Hindlimb muscle (tissue), 1 donor: ENCODE measurements around the gene NEU4. TPM values are rescaled to one million over a fixed set of nuclear protein-coding genes. Genes with fewer than 3 reads are reported as not detected.
"Not testable (repeated sequence)": the region's sequence is repeated elsewhere in the genome, so short reads cannot be mapped to it uniquely, and the experiment has no call there.

Source experiments
- DNase-seq: peaks from one replicate; pipeline ENCODE4 v3.0.0-alpha.2; 2013
- polyA plus RNA-seq: library from polyadenylated mRNA; unstranded; fragments of 120-200 nt; gene quantifications from one replicate; pipeline ENCODE4 v1.2.1, GENCODE V29; 2013; ENCODE audit not compliant: insufficient read length

The NEU4 gene
- polyA plus RNA-seq, 1 donor = 6.7 TPM

DNA sequence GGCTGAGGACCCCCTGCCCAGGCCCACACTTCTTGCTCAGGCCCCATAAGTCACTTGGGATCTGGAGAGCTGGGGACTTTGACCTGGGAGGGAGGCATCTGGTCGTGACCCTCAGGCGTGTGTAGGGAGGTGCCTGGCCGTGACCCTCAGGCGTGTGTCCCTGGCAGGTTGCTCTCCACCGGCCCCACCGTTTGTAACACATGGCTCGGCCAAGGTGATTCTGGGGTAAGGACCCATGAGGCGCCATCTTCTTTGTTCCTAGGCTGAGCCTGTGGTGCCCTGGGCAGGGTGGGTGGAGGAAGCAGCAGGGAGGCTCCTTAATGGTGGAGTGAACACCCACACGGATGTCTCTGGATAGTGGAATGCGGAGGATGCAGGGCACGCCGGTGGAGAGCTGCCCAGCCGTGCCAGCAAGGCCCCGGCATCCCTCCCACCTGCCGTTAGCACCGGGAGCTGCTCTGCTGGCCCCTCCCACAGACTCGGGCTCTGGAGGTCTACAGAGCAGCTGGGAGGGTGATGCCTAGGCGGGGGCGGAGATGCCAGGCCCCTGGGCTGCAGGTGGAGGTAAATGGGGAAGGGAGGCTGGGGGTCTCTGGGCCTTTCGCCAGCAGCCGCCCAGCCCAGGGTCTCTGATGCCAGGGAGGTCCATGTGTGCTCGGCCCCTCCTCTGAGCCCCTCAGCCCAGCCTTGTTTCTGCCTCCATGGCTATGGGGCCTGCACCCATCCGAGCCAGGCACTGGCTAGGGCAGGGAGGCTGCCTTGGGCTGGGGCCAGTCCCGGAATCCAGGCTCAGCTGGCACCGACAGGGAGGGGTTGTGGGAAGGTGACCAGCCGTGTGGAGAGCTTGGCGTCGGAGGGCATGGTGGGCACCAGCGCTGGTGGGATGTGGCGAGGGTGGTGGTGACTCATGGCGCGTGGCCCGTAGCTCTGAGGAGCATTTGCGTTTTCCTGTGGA is 33.5 kb upstream of the NEU4 start:
- no peak for DNase-seq

DNA sequence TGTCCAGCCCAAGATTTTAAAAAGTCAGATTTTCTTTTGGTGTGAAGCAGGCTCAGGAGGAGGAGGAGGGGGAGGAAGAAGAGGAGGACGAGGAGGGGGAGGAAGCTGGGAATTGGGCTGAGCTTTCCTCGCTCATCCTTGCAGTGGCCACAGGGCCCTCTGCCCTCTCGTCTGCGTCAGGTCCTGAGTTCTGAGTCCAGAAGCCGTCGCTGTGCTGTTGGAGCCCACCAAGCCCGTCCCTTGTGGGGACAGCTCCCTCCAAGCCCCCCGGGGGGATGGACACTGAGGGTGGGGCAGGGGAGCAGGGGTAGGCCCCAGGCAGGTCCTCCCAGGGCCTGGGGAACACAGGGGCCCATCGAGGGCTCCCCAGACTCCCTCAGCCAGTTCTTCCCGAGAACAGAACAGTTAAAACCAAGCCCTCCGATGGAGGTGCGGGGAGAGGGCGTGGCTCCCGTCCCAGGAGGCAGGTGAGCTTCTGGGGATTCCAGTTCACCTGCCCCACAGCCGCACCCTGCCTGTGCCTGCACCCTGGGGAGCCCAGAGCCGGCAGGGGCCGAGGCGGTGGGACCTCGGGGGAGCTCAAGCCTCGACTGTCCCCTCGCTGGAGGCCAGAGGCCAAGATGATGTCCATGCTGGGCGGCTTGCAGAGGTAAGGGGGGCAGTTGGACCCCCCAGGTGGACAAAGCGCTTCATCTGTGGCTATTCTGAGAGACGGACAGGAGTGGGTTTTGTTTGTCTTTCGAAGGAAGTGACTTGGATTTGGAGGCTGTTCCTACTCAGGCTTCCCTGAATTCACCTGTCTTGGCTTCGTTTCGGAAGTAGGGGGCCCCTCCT is 32.4 kb upstream of the NEU4 start, which contains the start of gene GAL3ST2:
GAL3ST2 (plus strand) TSS at position 487 of the 834 bp plus-strand sequence; CDS start at position 621, 134 bp downstream.
- DNase-seq = no peak

DNA sequence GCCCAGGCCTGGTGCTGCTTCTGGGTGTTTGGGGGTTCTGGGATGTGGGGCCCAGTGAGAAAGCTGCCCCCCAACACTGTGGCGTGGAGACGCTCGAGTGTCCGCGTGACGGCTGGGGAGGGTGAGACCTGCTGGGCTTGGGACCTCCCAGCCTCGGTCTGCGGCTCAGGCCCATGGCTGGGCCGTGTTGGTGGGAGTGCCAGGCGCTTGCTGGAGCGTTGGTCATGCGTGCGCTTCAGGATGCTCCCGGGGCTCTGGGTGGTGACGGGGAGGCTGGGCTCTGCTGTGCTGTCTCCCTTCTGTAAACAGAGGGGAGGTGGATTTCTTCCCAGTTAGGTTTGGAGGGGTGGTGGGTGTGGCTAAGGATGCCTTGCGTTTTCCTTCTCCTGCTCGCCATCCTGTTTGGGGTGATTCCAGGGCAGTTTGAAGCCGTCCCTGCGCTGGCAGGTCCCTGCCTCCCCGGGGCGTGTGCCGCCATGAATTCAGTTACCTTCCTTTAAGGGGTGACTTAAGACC is 31.8 kb upstream of the NEU4 start:
- no peak for DNase-seq

DNA sequence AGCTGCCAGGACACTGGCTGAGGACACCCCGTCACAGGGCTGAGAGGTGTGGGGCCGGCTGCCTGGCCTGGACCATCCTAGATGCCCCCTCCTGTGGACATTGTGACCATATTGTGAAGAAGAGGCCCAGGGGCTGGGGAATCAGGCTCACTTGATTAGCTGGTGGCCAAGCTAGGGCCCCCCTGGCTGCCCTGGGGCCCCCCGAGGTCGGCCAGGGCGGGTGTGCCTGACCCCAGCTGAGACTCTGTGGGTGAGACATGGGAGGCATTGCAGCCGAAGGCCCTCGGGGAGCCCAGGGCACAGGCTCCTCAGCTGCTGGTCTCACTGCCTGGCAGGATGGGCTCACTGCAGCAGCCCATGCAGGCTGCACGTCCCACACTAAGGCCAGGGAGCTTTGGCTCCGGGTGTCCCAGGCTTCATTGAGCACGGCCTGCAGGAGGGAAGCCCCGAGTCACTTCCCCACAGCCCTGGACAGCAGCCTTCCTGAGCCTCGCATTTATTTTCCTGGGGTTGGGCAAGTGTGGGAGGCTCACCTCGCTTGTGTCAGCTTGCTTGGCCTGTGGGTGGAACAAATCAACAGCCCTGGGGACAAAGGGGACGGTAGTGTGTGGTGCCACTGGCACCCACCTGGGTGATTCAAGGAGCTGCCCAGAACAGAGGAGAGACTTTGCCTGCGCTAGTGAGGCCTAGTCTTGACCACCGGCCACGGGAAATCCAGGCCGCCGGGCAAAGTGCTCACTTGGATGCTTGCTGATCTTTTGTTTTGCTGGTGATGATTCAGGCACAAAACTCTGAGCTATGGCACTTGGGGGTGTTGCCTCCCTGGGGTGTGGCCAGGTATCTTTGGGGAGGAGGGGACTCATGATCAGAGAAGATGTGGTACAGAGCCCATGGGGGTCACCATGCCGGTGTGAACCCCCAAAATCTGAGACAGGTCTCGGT is 31.0 kb upstream of the NEU4 start:
- DNase-seq = no peak

DNA sequence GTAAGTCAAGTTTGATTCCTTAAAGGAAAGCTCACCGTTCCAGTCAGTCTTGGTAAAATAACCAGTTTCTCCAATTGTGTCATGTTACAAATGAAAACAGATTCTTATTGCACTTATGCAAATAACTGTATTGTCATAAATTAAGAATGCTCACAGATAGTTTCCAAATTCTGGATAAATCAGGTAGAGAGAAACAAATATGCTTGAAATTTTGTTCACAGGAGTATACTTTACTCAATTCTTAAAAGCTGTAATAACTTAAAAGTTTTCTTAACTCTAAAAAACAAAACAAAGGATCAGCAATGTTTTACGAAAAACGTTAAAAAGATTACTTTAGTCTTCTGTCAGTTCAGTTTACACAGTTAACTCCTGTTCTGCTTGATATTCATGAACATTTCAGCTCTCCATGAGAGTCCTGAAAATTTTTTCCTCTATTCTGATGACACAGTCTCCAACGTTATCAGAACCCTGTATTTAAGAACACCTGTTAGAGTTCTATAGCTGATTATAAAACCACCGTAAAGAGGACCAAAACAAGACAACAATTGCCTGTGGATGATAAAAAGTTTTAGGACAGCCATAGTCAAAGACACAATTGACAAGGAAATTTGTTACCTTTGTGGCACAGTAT is 27.9 kb upstream of the NEU4 start:
- DNase-seq = no peak

DNA sequence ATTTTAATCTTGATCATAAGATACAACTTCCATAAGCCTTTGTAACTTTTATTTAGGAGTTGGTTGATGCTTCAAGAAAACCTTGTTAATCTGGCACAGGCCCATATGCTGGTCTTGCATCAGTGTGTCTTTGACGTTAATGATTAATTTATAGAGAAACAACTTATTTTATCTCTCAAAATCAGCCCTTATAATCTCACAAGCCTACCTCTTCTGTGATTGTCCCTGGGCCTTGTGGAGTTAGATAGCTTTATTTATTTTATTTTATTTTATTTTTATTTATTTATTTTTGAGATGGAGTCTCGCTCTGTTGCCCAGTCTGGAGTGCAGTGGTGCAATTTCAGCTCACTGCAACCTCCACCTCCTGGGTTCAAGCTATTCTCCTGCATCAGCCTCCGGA is 26.9 kb upstream of the NEU4 start:
- DNase-seq = not testable (repeated sequence)

DNA sequence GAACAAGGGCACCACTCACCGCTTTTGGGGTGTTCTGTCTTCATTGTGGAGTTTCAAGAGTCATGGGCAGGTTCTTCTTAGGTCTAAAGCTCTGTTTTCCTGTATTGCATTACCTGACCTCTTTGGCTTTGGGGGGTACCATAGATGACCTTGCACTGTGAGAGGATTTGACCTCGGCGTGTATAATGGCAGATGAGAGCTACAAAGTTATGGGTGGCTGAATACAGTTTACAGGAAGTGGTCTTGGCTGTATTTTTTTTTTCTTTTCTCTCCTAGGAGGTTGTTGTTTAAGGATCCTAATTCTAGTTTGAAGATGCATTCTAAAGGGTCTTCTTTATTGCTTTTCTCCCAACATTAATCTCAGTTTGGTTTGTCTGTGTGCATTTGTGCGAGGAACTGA is 20.9 kb upstream of the NEU4 start:
- no peak for DNase-seq

DNA sequence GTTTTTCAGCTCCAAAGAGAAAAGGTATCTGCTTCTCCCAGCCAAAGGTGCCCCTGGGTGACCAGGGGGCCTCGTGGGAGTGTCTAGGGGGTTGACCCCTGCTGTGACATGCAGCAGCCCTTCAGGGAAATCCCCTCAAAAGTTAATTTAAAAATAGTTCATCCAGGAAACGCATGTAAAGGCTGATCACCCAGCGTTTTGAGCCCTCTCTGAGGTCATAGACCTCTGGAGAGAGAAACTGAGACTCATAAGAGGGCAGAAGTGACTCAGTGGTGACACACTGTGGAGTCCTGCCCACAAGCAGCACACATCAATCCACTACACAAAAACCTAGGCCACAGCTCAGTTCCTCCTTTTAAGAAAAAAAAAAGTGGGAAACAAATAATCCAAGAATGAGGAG is 20.4 kb upstream of the NEU4 start:
- no peak for DNase-seq

DNA sequence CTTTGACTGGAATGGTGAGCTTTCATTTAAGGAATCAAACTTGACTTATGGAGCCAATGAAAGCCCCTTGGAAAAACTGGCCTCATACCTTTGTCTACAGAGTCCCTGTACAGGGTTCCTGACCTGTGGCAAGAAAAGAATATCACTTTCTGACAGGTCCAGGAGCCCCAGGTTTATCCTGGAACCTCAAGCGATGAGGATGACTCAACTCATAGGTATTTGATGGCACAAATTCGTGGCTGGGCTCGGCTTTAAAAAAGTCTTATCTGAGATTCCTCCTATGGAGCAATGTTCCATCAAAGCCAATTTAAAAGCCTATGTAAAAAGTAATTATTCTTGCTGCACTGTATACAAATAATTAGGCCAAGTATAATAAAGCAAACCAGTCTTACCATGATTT is 17.6 kb upstream of the NEU4 start:
- not testable (repeated sequence) for DNase-seq

DNA sequence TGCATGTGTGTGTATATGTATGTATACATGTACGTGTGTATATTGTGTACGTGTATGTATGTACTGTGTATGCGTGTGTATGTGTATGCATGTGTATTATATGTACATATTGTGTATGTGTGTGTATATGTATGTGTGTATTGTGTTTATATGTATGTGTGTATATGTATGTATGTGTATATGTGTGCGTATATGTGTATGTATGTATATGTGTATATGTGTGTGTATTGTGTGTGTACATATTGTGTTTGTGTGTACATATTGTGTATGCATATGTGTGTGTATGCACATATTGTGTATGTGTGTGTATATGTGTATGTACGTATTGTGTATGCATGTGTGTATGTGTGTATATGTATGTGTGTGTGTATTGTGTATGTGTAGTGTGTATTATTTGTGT is 15.6 kb upstream of the NEU4 start:
- DNase-seq = no peak

DNA sequence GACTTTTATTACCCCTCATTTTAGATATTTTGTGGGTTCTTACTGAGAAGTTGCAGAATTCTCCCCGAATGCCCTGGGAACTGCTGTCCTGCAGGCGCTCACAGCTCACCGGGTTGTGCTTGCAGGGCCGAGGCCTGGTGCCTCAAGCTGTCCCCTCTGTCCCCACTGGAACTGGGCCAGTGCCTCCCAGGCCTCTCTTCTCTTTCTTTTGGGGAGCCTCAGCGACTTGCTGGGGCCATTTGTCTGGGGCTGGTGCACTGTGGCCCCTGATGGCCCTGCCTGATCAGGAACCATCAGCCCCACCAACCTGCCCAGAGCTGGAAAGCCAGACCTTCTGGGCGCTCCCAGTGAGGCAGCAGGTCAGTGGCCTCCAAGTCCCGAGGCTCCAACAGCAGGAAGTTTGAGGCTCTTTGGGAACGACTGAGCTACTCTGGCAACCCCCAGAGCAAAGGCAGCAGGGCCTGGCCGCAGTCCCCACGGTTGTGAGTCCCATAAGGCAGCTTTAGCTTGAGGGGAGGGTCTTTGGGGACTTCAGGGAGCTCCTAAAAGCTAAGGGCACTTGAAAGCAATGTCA is 14.7 kb upstream of the NEU4 start:
- no peak for DNase-seq

DNA sequence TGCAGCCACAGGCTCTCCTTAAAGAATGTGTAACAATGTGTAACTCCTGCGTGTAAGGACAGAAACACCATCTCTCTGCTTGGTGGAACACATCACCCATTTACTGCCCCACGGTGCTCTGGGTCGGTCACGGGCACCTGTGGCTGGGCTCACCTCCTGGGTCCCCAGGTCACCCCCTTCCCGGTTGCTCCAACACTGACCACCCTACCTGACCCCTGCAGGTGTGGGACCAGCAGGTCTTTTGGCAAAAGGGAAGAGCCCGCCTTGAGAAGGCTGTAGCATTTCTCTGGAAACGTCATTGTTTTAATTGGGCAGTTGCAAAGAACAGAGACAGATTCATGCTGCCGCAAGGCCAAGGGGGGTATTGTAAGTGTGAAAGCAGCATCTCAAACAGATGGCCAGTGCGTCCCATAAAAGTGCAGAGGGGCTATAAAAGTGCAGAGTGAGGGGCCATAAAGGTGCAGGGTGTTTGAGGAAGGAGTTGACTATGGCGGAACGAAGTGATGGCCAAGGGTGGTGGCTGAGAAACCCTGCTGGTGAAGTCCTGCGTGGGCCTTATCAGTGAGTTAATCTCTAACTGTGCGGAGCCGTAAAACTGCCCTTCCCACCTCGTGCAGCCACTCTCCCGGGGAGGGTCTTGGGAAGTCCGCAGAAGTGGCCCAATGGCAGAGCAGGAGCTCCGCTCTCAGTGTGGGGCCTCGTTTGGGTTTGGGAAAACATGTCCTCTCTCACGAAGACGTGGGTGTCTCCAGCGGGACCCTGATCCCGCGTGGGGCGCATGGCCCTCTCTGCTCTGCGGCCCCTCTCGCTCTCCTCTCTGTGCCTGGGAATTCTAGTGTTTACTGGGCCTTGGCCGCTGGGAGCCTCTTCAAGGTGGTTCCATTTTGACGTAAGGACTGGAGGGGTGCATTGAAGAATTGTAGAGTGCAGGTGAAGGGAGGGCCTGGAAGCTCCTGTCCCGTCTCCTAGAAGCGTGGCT is 13.7 kb upstream of the NEU4 start:
- DNase-seq = no peak

DNA sequence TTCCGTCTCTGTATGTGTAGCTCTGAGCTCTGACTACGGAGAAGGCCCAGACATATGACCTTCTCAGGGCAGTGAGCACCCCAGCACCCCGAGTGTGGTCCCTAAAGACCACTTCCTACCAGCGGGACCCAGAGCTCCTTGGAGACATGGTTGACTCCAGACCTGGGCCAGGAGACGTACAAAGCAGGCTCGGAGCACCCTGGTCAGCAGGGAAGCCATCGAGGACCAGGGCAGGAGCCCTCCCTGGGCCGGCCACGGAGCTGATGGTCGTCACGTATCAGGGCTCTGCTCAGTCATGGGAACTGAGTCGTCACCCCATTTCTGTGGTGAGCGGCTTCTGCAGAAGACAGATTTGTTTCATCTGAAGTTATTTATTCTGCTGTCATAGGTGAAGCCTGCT is 12.8 kb upstream of the NEU4 start:
- no peak for DNase-seq

DNA sequence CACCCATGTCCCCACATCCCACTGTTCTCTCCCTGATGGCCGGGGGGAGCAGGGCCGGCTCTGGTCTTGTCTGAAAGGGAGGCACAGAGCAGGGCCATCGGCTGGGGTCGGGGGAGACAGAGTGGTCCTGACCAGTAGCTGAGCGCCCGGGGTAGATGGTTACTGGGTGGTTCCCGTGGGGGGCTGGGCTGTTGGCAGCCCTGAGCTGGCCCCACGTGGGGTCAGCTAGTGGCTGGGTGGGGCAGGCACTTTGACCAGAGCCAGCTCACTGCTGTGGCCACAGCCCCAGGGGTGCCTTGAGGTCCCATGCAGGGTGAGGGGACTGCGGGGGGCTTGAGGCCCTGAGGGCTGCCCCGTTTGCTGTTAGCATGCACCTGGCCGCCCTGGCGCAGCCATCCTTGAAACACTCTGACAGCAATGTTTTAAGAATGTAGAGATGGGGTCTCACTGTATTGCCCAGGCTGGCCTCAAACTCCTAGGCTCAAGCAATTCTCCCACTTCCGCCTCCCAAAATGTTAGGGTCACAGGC is 12.3 kb upstream of the NEU4 start:
- no peak for DNase-seq

DNA sequence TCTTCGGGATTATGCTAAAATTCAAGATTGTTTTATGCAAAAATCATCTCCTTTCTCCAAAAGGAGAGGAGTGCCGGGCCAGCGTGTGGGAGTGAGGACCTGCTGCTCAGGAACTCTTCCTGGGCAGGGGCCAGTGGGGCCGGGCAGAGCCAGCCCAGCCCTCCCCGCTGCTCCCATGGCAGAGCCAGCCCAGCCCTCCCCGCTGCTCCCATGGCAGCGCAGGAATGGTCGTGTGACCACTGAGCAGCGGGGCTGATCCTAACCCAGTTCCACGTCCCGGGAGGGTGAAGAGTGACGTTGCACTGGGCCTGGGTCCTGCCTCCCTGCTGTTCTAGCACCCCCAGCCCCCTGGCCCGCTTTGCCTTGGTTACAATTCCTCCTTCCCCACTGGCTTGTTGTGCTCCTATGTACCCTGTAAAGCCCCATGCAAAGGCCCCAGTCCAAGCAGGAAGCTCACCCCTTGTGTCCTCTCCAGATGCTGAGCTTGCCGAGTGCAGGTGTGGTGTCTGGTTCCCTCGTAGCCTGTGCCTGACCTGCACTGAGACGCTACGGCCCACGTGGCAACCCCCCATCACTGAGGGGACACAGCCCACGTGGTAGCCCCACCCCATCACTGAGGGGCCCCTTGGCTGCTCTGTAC is 11.4 kb upstream of the NEU4 start:
- no peak for DNase-seq

DNA sequence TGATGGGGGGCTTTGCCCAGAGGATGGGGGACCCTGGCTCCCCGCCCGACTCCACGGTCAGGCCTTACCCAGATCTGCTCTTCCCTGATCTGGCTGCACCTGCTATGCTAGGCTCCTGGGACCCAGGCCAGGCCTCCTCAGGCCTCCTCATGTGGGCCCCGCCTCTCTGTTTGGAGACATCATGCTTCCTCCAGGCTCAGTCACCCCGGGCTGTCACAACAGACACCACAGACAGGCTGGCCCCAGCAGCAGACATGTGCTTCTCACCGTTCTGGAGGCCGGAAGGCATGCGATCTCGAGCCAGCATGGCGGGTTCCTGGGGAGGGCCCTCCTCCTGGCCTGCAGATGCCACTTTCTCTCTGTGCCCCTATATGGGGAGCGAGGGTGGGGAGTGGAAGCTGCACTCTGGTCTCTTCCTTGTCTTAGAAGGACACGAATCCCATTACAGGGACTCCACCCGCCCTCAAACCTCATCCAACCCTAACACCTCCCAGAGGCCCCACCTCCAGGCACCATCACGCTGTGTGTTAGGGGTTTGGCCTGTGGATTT is 10.8 kb upstream of the NEU4 start:
- no peak for DNase-seq

DNA sequence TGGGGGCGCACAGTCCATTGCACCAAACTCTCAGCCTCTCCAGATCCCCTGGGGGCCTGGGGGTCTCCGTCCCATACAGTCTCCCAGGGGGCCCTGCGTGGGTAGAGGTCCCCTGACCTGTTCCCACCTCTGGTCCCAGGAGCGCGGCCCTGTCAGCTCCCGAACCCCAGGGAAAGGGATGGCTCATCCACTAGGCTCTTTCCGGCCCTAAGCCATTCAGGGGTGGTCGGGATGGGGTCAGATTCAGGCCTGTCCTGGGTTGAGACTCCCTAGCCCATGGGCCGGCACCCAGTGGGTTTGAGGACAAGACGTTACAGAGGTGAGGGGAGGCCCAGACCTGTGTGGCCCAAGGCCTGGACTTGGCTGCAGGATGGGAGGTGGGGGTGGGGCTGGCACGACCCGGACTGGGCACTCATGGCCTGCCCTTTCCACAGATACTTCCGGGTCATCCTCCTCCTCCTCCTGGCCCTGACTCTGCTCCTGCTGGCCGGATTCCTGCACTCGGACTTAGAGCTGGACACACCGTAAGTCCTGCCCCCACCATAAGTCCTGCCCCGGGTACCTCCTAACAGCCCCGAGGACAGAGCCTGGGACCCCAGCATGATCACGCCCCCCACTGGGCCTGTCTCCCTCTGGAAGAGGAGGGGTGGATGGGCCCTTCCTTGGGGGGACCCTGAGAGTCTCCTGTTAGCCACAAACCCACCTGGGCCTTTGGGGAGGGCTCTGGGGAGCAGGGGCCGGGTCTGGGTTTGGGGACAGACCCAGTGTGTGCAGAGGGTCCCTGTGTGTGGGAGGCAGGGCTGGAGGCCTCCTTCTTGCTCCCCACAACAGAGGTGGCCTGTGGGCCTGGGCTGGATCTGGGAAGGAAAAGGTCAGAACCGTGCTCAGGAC is 10.1 kb upstream of the NEU4 start:
- no peak for DNase-seq
